ENCODE data around the gene ZNF674.

The ZNF674 gene

DNA sequence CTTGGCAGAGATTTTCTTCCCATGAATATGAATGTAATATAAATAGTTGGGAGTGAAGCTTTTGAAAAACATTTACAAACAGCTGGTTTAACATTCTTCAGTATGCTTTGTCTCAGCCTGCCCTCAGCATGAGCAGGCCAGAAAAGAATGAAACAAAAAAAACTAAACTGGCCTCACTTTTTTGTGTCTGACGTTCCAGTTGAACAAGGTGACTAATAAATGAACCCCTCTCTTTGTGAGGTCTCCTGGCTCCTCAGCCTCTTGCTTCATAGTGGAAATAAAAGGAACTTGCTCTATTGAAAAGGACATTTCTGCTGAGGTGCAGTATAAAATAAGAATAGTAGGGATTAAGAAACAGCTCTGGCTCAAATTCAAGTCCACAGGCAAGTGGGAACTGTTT is 37.7 kb upstream of the ZNF674 start:
- Histone ChIP-seq H3K4me1 (ENCODE audit: insufficient read depth, low read length, severe bottlenecking) (peaks cover 18% of the 10 kb centered on the region), H3K27me3 (ENCODE audit: insufficient read depth, low read length) (no peaks in the 10 kb centered on the region), H3K9me3 (ENCODE audit: low read length) (no peaks in the 10 kb centered on the region), H3K36me3 (ENCODE audit: insufficient read depth, low read length) (peaks cover 5% of the 10 kb centered on the region; the same call in 1 of the 2 replicates), H3K4me2 (ENCODE audit: low read length) (no peak overlapping the region), H3K79me2 (ENCODE audit: insufficient read depth, low read length) (peaks cover 10% of the 10 kb centered on the region), H2AFZ (ENCODE audit: low read length) (no peak overlapping the region), H3F3A (ENCODE audit: insufficient read depth, low read length) (no peaks in the 10 kb centered on the region), H3K27ac (ENCODE audit: low read depth, low read length, poor library complexity, severe bottlenecking) (no peak overlapping the region), H4K20me1 (ENCODE audit: insufficient read depth, low read length) (no peaks in the 10 kb centered on the region), H3K9me2 (ENCODE audit: low read depth, low read length) (no peaks in the 10 kb centered on the region), H3K9ac (ENCODE audit: low read length) (no peak overlapping the region), H3K4me3 (ENCODE audit: low read depth, low read length, poor library complexity, severe bottlenecking) (no peak overlapping the region)
- TF ChIP-seq EZH2 (IDR thresholded peaks at IDR 0.05; ENCODE audit: borderline replicate concordance, low read length): no peak
- TF ChIP-seq CTCF (IDR thresholded peaks at IDR 0.05; ENCODE audit: low read length): no peak

- Histone ChIP-seq H4K20me1 (ENCODE audit: insufficient read depth, low read length) (no peaks in the 10 kb centered on the region), H3K27me3 (ENCODE audit: insufficient read depth, low read length) (no peaks in the 10 kb centered on the region), H3K9me3 (ENCODE audit: low read length) (no peaks in the 10 kb centered on the region), H3K27ac (ENCODE audit: low read depth, low read length, poor library complexity, severe bottlenecking) (no peak overlapping the region), H3K9me2 (ENCODE audit: low read depth, low read length) (no peaks in the 10 kb centered on the region), H3K9ac (ENCODE audit: low read length) (no peak overlapping the region), H3F3A (ENCODE audit: insufficient read depth, low read length) (no peaks in the 10 kb centered on the region), H3K36me3 (ENCODE audit: insufficient read depth, low read length) (peaks cover 5% of the 10 kb centered on the region; the same call in 1 of the 2 replicates), H3K4me1 (ENCODE audit: insufficient read depth, low read length, severe bottlenecking) (peaks cover 15% of the 10 kb centered on the region), H3K4me2 (ENCODE audit: low read length) (no peak overlapping the region), H3K4me3 (ENCODE audit: low read depth, low read length, poor library complexity, severe bottlenecking) (no peak overlapping the region), H2AFZ (ENCODE audit: low read length) (no peak overlapping the region), H3K79me2 (ENCODE audit: insufficient read depth, low read length) (peaks cover 10% of the 10 kb centered on the region)
- TF ChIP-seq EZH2 (IDR thresholded peaks at IDR 0.05; ENCODE audit: borderline replicate concordance, low read length): no peak
These were observed 37.1 kb upstream of the ZNF674 start for GRCh38 chrX:46582325-46582724.

GRCh38 chrX:46580613-46581012 is 35.4 kb upstream of the ZNF674 start:
- no peak for TF ChIP-seq CTCF (IDR thresholded peaks at IDR 0.05; ENCODE audit: low read length)
- TF ChIP-seq EZH2 (IDR thresholded peaks at IDR 0.05; ENCODE audit: borderline replicate concordance, low read length): no peak
- no peaks in the 10 kb centered on the region for H3K27me3 ChIP-seq (ENCODE audit: insufficient read depth, low read length)
- no peaks in the 10 kb centered on the region for H3K9me2 ChIP-seq (ENCODE audit: low read depth, low read length)
- no peak overlapping the region for H3K9ac ChIP-seq (ENCODE audit: low read length)
- no peak overlapping the region for H3K4me2 ChIP-seq (ENCODE audit: low read length)
- peaks cover 5% of the 10 kb centered on the region; the same call in 1 of the 2 replicates for H3K36me3 ChIP-seq (ENCODE audit: insufficient read depth, low read length)
- no peak overlapping the region for H3K27ac ChIP-seq (ENCODE audit: low read depth, low read length, poor library complexity, severe bottlenecking)
- H3F3A ChIP-seq (ENCODE audit: insufficient read depth, low read length): no peaks in the 10 kb centered on the region
- H3K4me1 ChIP-seq (ENCODE audit: insufficient read depth, low read length, severe bottlenecking): peaks cover 27% of the 10 kb centered on the region
- H3K79me2 ChIP-seq (ENCODE audit: insufficient read depth, low read length): peaks cover 13% of the 10 kb centered on the region
- no peaks in the 10 kb centered on the region for H3K9me3 ChIP-seq (ENCODE audit: low read length)
- no peak overlapping the region for H2AFZ ChIP-seq (ENCODE audit: low read length)
- H4K20me1 ChIP-seq (ENCODE audit: insufficient read depth, low read length): no peaks in the 10 kb centered on the region
- no peak overlapping the region for H3K4me3 ChIP-seq (ENCODE audit: low read depth, low read length, poor library complexity, severe bottlenecking)

DNA sequence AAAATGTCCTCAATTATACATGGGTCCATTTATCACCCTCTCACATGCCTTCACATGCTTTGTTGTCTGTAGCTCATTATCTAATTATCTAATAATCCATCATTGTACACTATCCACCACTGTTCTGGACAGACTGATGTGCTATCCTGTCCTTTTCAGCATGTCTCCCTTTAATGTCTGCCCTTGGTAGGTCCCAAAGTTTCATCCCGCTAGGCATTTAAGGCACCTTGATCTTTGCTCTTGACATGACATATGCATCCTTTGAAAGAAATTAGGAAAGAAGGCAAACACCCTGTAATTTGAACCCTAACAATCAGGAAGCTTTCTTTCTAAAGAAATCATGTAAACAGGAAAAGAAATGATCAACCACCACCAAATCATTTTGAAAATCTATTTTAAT is 34.0 kb upstream of the ZNF674 start:
- H3K9ac ChIP-seq (ENCODE audit: low read length): no peak overlapping the region
- H4K20me1 ChIP-seq (ENCODE audit: insufficient read depth, low read length): no peaks in the 10 kb centered on the region
- H2AFZ ChIP-seq (ENCODE audit: low read length): no peak overlapping the region
- H3K27me3 ChIP-seq (ENCODE audit: insufficient read depth, low read length): no peaks in the 10 kb centered on the region
- H3F3A ChIP-seq (ENCODE audit: insufficient read depth, low read length): no peaks in the 10 kb centered on the region
- H3K4me1 ChIP-seq (ENCODE audit: insufficient read depth, low read length, severe bottlenecking): peaks cover 32% of the 10 kb centered on the region
- H3K4me3 ChIP-seq (ENCODE audit: low read depth, low read length, poor library complexity, severe bottlenecking): no peak overlapping the region
- H3K4me2 ChIP-seq (ENCODE audit: low read length): no peak overlapping the region
- H3K9me3 ChIP-seq (ENCODE audit: low read length): no peaks in the 10 kb centered on the region
- TF ChIP-seq CTCF (IDR thresholded peaks at IDR 0.05; ENCODE audit: low read length): no peak
- TF ChIP-seq EZH2 (IDR thresholded peaks at IDR 0.05; ENCODE audit: borderline replicate concordance, low read length): no peak
- peaks cover 13% of the 10 kb centered on the region for H3K79me2 ChIP-seq (ENCODE audit: insufficient read depth, low read length)
- H3K27ac ChIP-seq (ENCODE audit: low read depth, low read length, poor library complexity, severe bottlenecking): no peak overlapping the region
- H3K9me2 ChIP-seq (ENCODE audit: low read depth, low read length): no peaks in the 10 kb centered on the region
- H3K36me3 ChIP-seq (ENCODE audit: insufficient read depth, low read length): peaks cover 5% of the 10 kb centered on the region; the same call in 1 of the 2 replicates
